Activated CD4-positive, alpha-beta T cell treated with anti-CD3 and anti-CD28 coated beads, Interleukin-2, Interleukin-4, amounts not matched to agents 100 ng/mL and 50 ng/mL, durations not matched to agents 16 hours and 8 hours (primary cell): Measurements from ENCODE around the gene CREB5.
A peak's percentile ranks its signal among the peaks of the same experiment; 100 is the strongest.

Experiments used
- DNase-seq: peaks from one replicate; pipeline ENCODE4 v3.0.0-alpha.2; 2020; ENCODE audit warnings: low spot score

CREB5 gene

DNA sequence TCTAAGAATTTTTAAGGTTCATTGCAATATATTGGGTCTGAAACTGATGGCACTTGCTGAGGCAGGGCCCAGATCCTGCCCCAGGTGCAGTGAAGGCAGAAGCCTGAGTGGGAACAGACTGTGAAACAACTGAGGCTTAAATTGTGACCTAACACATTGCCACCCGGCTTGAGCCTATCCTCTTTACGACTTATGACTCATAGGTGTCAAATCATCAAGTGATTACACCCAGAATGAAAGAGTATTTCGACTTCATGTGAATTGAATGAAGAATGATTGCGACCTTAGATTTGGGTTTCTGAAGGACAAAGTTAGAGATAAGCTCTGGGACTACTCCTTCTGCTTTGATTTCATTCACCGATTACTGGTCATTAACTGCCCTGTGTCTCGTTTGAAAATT, 200.9 kb downstream of the CREB5 start:
- no peak for DNase-seq

DNA sequence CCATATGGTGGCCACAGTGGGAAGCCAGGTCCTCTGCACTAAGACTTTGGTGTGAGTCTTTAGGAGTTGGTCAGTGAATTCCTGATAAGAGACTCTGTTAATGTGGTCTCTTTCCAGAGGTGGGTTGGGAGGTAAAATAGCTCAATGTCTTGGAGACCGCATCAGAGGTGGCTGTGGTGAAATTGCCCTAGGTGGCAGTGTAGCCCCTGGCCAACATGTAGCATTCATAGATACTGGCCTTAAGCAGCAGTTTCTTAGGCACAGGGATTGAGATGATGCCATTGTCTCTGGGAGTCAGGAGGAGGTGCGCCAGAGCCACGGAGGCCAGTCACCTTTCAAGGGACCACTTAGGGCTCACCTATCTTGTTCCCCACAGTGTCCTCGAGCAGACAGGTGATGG, 202.8 kb downstream of the CREB5 start:
- no peak for DNase-seq

DNA sequence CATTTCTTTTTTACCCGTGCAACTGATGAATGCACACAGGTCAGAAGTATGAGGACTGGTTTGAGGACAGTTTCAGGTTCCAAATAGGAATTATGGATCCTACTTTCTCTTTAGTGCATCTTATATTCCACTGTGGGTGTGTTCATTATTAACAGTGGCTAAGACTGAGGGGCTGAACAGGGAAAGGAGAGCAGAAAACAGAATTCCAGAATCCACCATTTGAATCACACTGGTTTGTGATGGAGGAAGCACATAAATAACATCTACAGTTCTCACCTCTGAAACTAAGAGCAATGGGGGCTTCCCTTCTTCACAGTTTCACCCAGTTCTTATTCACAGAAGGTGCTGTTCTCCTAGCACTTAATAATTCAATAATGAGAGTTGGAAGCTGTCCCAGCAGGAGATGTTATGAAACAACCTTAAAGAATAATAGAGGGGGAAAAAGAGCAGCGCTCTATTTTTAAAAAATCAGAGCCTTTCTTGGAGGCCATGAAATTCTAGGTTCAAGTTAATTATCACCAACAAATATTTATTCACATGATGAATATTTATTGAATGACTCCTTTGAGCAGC, 205.1 kb downstream of the CREB5 start:
- no peak for DNase-seq

DNA sequence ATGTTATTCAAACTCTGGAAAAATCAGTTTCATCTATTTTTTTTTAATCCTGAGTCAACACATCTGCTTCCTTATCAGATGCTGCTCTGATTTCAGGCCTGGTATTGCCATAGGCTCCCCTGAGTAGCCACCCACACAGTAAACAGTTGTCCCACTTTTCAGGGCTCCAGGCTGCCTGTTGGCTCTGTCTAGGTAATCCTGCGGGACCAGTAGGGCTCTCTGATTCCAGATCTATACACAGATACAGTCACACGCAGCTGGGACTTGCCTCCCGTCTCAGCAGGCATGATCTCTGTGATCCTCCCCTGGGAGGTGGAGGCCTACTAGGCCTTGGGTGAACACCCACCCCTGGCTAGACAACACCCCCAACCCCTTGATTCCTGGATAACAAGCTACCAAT, 206.1 kb downstream of the CREB5 start:
- no peak for DNase-seq

DNA sequence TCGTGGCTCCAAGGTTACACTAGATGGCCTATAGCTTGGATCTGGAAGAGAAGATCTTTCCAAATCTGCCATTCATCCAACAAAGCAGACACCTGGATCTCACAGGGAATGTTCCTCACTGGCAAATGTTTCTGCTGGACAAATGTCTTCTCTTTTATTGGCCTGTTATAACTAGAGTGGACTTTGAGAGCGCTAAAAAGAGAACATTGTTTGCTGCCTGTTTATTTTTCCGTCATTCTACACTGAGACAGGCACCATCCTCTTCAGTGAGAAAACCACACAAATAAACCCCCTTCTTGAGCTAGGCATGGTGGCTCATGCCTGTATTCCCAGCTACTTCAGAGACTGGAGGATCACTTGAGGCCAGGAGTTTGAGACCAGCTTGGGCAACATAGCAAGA, 206.9 kb downstream of the CREB5 start:
- DNase-seq, result no peak

DNA sequence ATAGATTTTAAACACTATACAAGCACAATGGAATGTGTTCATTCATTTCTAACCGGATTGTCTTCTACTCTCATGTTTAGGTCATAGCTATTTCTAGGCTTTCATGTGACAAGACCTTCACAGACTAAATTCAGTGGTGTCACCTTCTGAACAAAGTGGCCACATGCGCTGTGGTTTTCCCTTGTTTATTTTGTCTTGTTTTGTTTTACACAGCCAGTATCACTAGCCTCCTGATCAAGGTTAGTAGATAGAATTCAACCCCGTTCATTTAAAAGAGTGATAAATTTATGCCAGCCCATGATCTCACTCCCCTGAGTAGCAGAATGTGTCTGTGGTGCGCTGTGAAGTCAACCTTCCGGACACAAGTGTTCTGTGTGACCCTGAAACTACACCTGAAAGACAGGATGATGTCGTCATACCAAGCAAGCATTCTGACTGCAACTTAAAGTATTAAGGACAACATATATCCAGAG, 209.1 kb downstream of the CREB5 start:
- DNase-seq, result no peak

DNA sequence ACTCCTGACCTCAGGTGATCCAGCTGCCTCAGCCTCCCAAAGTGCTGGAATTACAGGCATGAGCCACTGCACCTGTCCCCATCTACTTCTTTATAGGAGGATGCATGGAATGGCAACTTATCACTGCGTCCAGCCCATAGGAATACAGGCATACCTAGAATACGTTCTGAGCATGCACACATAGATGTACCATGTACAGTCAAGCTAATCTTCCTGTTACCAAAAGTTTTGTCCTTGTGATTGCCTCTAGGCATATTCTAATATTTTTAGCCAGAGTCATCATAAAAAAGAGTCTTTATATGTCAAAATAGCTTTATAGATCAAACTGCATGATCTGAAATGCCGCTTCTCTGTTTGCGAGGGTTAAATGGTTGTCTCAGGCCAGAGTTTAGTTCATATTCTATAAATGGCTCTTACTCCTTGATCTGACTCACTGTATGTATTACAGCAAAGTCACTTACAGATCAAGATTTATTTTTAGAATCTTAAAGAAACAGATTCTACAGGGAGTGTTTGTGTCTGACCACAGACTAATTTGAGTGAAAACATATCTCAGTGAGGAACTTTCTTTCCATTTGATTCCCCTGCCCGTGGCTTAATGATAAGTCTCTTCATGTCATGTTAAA, 210.9 kb downstream of the CREB5 start:
- no peak for DNase-seq

DNA sequence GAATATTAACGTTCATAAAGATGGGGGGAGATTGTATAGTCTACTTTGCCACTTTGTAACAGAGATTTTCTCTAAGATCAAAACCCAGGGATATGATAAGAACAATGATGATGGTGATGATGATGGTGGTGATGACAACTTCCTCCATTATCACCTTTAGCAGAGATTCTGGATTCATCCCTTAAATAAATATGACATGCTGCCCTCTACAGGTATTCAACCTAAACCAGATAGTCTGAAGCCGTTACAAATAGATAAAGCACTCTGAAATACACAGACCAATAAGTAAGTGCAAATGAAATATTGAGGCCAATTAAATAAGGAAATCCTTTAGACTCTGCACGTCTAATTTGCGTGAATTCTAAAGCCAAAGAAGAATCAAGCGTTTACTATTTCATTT, 211.5 kb downstream of the CREB5 start:
- DNase-seq, result no peak

DNA sequence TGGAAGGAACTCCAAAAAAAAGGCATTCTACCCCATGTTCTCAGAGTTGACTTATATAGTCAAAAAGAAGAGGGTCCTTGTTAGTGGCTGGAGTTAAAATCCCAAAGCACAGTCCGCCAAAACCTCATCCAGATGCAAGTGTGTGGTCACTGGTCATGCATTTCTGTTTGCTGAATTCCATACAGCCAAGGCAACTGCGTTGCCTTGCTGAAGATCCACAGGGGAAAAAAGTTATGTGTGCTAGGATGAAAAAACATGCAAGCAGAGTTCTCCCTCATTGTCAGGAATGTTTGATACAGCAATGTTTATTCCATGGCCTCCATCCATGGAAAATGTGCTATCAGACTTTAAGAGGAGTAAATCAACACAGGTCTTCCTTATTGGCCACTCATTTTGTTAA, 213.1 kb downstream of the CREB5 start:
- no peak for DNase-seq

DNA sequence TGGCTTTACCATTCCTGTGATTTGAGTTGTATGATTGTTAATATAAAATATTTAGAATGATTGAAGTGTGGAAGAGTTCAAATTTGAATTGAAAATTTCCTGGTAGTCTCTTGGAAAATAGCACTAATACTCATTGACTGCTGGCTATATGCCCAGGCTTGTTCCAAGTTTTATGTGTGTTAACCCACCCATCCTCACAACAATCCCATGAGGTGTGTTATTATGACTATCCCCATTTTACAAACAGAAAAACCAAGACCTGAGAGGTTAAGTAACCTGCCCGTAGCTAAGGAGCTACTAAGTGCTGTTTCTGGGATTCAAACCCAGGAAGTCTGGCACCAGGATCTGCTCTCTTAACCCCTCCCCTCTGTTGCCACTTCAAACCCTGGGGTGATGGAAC, 213.9 kb downstream of the CREB5 start:
- DNase-seq, result no peak

DNA sequence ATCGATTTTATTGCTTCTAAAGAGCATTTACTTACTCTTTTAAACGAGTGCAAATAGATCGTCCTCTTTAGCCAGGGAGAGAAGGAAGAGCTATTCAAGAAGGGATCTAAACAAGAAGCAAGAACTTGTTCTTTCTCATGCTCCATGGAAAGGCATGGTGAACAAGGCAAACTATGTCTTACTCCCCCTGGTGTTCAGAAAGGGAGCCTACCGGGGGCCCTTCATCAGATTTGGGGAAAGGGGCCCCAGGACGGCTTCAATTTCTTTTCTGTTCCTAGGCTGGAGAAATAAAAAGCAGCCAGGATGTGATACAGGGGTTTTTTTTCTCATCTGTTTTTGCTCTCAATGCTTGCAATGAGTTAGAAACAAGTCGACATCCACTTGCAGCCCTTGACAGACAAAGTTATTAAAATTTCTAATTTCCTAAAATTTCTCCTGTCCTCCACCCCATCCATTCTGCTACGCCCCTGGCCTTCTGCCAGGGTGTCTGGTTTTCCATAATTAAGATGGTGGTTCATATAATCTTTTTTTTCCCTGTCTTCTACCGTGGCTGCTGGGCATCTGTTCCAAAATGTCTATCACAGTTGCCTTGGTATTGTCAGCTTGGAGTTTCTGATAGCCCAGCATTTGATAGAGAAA, 214.4 kb downstream of the CREB5 start:
- DNase-seq, result peak; percentile 10

DNA sequence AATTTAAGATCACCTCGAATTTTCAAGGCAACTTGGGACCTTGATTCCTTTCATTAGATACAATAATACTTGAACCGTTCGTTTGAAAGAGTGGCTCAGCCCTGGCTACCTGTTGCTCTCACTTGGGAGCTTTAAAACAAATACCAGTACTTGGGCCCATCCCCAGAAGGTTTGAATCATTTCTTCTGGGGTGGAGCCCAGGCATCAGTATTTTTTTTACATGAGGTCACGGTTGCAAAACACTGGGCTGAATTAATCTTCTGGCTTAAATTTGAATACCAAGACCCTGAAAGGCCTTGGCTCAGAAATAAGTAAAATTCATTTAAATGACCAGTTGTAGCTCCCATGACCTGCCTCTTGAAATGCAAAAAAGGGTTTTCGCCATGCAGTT, 214.9 kb downstream of the CREB5 start:
- DNase-seq, result no peak

DNA sequence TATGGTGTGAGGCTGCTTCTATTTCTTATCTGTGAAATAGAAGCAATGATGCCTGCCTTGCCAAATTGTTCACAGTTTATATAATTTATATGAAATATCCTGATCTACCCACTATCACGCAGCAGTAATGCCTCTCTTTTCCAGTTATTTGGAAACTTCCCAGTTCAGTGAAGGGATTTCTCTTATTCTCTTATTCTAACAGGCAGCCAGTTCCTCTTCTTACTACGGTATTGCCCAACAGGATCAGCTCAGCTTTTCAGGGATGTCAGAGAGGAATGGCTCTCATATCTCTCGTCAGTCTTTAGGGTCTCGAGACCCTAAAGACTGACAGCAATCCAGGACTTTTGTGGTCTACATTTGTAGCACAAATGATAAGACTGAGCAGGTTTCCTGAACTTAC, 215.6 kb downstream of the CREB5 start:
- no peak for DNase-seq

DNA sequence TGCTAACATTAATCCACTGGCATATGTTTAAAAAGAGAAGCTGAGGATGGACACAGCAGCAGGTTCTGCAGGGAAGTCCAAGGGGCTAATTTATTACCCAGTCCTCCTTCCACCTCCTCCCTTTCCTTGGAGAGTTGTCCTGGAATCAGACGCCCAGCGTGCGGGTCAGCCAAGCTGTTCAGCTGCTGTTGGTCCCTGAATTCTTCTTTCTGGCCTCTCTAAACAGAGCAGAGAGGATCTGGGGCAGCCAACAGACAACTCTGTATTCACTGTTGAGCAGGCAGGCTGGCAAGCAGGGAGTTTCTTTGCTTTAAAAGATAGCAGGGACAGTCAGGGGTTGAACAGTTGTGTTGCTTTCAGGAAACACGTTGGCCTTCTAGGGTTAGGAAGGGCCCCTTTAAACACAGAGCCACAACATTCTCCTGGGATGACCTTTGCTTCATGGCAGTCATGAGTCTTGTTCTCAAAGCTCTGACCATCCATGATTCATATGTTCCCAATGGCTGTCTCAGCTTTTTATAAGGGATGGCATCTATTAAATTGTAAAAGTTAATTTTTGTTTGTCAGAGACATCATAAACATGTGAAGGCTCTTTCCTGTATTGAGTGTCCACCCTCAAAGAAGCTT, 217.0 kb downstream of the CREB5 start:
- DNase-seq, result no peak

DNA sequence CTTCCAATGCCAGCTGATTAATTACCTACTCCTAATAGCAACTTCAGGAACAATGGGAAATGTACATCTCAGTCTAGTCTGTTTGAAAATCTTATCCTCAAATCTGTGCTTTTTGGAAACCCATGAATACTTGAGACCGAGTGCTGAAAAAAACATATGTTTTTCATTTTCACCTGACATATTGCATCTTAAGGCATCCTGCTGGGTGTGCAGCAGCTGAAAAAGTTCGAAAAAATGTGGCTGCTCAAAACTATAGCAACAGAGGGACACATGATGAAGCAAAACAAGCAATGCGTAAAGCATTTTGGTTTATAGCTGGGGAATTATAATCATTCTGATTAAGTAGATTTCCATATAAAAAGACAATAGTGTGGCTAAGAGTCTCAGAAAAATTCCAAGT, 218.0 kb downstream of the CREB5 start:
- DNase-seq, result no peak

DNA sequence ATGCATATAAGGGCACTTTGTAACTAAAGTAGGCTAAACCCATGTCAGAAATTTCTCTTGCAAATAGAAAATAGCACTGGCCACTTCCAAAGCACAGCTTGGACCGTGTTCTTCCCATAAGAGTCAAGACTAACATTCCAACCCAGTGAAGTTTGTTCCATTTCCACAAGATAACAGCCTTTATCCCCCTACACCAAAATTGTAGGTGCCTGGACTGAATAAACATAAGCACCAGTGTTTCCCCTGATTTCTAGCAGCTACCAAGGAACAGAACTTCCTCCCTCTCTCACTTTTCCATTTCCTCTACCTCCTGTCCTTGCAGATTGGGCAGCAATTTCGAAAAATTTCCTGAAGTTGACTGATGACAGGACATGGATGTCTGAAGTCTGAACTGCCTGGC, 219.7 kb downstream of the CREB5 start:
- DNase-seq, result no peak

DNA sequence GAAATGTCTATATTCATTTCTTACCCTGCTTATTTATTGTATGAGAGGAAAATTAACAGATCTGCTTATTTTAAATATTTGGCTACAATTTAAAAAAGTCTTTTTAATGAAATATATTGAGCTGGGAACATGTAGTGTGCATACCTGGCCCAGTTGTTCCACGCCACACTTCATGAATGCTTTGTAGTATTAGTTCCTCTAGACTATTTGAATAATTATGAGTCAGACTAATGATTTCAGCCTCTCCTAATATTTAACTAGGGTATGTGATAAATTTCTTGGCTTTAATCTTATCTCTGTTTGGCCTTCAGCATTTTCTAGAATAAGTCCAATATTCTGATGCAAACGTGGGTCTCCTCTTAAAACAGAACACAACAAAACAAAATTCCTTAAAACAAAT, 226.6 kb downstream of the CREB5 start:
- DNase-seq, result no peak

DNA sequence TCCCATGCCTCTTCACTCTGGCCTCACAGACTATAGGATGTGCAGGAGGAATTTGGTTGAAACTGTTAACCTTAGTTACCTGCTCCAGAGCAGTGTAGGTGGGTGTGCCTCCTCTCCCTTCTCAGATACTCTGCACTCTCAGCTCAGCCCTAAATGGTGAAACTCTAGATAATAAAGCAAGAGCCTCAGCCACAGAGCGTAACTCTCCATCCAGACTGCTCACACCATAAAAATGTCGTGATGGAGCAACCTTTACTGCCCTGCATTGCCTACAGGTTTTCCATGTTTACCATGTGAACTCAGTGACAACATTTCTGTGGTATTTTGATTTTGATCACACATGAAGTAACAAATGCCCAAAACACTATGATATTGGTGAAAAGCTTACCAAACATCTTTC, 227.7 kb downstream of the CREB5 start:
- DNase-seq, result no peak

DNA sequence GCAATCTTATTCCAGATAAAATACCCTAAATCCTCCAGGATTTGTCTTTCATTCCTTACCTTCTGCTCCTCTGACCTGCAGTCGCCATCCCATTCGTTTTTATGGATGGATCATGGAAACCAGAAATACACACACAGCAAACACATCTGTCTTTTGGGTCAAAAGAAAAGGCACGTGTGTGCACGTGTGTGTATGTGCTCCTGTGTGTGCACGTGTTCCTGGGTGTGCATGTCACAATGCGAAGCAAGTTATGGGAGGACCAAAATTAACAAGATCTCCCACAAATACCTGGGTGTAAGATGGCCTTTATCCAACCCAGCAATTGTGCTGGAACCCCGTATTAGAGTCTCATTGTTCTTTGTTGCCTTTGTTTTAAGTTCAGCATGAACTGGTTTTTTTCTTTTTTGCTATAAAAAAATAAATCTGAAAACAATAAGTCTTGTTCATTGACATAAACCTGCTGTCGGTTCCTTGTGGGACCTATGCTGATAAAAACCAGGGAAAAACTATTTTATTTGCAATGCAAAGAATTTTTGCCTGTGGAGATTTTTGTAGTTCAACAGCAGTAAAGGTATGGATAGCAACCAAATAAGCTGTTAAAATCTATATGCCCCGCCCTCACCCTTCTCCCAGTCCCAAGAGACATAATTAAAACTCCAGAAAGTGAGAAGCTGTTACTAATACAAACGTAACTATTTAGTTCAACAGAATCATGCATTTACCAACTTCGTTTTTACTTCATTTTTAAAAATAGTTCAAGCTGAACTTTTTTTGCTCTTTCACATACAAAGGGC, 229.6 kb downstream of the CREB5 start:
- no peak for DNase-seq

DNA sequence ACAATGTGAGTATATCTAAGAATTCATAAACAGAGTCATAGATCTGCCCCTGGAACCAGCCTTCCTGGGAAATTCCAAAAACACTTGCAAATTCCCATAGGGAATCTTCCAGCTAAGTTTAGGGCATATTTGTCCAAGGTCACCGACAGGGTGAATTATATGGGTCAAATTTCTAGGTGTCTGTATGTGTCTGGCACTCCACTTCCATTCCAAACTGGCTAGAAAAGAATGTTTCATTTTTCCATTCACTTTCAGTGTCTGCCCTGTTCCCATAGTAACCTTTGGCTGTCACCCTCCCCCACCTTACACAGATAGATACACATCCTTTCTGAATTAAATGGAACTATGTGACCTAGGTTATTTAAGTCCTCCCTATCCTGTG, 230.9 kb downstream of the CREB5 start:
- no peak for DNase-seq

DNA sequence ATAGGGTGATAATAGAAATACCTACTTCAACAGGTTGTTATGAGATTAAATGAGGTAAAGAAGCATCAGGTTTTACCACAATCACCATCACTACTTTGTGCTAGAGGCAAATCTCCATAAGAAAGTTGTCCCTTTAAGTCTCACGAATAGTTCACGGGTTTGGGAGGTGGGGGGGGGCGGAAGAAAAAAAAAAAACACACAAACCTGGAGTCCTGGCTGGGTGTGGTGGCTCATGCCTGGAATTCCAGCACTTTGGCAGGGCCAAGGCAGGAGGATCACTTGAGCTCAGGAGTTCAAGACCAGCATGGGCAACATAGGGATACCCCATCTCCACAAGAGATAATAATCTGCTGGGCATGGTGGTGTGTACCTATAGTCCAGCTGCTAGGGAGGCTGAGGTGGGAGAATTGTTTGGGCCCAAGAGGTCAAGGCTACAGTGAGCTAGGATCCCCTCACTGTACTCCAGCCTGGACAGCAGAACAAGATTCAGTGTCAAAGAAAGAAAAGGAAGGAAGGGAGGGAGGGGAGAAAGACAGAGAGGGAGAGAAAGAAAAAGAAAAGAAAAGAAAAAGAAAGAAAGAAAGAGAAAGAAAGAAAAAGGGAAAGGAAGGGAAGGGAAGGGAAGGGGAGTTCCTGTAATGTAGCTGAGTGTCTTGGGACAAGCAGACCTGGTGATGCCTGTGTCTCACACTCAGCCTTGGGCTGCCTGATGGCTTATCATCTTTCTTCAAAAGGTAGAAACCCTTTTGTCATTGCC, 231.4 kb downstream of the CREB5 start:
- no peak for DNase-seq

DNA sequence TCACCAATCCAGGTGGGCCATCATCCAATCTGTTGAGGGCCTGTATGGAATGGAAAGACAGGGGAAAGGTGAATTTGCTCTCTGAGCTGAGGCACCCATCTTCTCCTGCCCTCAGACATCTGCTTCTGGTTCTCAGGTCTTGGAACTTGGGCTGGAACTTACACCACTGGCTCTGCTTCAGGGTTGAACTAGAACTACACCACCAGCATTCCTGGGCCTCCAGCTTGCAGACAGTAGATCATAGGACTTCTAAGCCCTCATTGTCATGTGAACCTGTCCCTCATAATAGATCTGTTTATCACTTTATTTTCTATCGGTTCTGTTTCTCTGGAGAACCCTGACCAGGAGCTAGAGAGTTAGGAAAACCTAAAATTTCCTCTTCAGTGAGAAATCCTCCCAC, 233.5 kb downstream of the CREB5 start:
- DNase-seq, result no peak
